ENCODE data around the gene PSAP. TPM values are rescaled to one million over a fixed set of nuclear protein-coding genes. Genes with fewer than 3 reads are reported as not detected.

PSAP gene
- total RNA-seq, 1 donor from 2014 or later = 358 TPM

- no peak for TF ChIP-seq EZH2 (IDR thresholded peaks at IDR 0.05)
- no peak for TF ChIP-seq EZH2phosphoT487 (IDR thresholded peaks at IDR 0.05)
- no peak for TF ChIP-seq CTCF (IDR thresholded peaks at IDR 0.05)
- no peak for DNase-seq (ENCODE audit: low spot score)
- Mint-ChIP-seq H3K9me3 (no peaks in the 10 kb centered on the region), H3K4me1 (peaks cover 3% of the 10 kb centered on the region), H3K27ac (no peak overlapping the region), H3K27me3 (ENCODE audit: insufficient read depth, low read depth) (peaks cover 12% of the 10 kb centered on the region), H3K4me3 (no peak overlapping the region), H3K36me3 (no peaks in the 10 kb centered on the region)
- Histone ChIP-seq H2AFZ (replicated peaks) (no peak overlapping the region), H4K20me1 (ENCODE audit: low read depth) (no peaks in the 10 kb centered on the region), H3K27me3 (peaks cover 25% of the 10 kb centered on the region), H3K9ac (no peak overlapping the region), H3K4me3 (no peak overlapping the region), H3K36me3 (no peaks in the 10 kb centered on the region), H3K9me3 (ENCODE audit: low read depth) (no peaks in the 10 kb centered on the region), H3K79me2 (ENCODE audit: low read depth) (no peaks in the 10 kb centered on the region), H3K4me1 (no peaks in the 10 kb centered on the region), H3K27ac (no peak overlapping the region), H3K4me2 (no peak overlapping the region), H3F3A (ENCODE audit: low read depth) (no peaks in the 10 kb centered on the region)
Observed at GRCh38 chr10:71801361-71801760, 49.7 kb downstream of the PSAP start.

GRCh38 chr10:71799608-71800453 is 51.2 kb downstream of the PSAP start:
- Histone ChIP-seq H3K36me3 (no peaks in the 10 kb centered on the region), H3F3A (ENCODE audit: low read depth) (no peaks in the 10 kb centered on the region), H4K20me1 (ENCODE audit: low read depth) (no peaks in the 10 kb centered on the region), H3K4me2 (no peak overlapping the region), H3K27ac (no peak overlapping the region), H3K9ac (no peak overlapping the region), H3K4me1 (no peaks in the 10 kb centered on the region), H3K27me3 (peaks cover 9% of the 10 kb centered on the region), H2AFZ (replicated peaks) (no peak overlapping the region), H3K4me3 (no peak overlapping the region), H3K9me3 (ENCODE audit: low read depth) (no peaks in the 10 kb centered on the region), H3K79me2 (ENCODE audit: low read depth) (no peaks in the 10 kb centered on the region)
- no peak for DNase-seq (ENCODE audit: low spot score)
- Mint-ChIP-seq H3K36me3 (no peaks in the 10 kb centered on the region), H3K4me3 (no peak overlapping the region), H3K9me3 (no peaks in the 10 kb centered on the region), H3K27ac (no peak overlapping the region), H3K4me1 (no peaks in the 10 kb centered on the region), H3K27me3 (ENCODE audit: insufficient read depth, low read depth) (peaks cover 9% of the 10 kb centered on the region)
- no peak for TF ChIP-seq CTCF (IDR thresholded peaks at IDR 0.05)
- no peak for TF ChIP-seq EZH2phosphoT487 (IDR thresholded peaks at IDR 0.05)
- no peak for TF ChIP-seq EZH2 (IDR thresholded peaks at IDR 0.05)

GRCh38 chr10:71799112-71799511 is 51.9 kb downstream of the PSAP start:
- H3F3A ChIP-seq (ENCODE audit: low read depth) = no peaks in the 10 kb centered on the region
- TF ChIP-seq CTCF (IDR thresholded peaks at IDR 0.05) (no peak), EZH2phosphoT487 (IDR thresholded peaks at IDR 0.05) (no peak), EZH2 (IDR thresholded peaks at IDR 0.05) (no peak)

More at GRCh38 chr10:71799112-71799511, 51.9 kb downstream of the PSAP start:
- no peak overlapping the region for H3K4me3 Mint-ChIP-seq
- H3K9me3 Mint-ChIP-seq = no peaks in the 10 kb centered on the region
- peaks cover 9% of the 10 kb centered on the region for H3K27me3 Mint-ChIP-seq (ENCODE audit: insufficient read depth, low read depth)
- Histone ChIP-seq H3K4me1 (no peaks in the 10 kb centered on the region), H3K27ac (no peak overlapping the region), H3K27me3 (peaks cover 2% of the 10 kb centered on the region), H3K4me2 (no peak overlapping the region), H4K20me1 (ENCODE audit: low read depth) (no peaks in the 10 kb centered on the region), H2AFZ (replicated peaks) (no peak overlapping the region), H3K9me3 (ENCODE audit: low read depth) (no peaks in the 10 kb centered on the region), H3K79me2 (ENCODE audit: low read depth) (no peaks in the 10 kb centered on the region), H3K36me3 (no peaks in the 10 kb centered on the region), H3K4me3 (no peak overlapping the region), H3K9ac (no peak overlapping the region)
- no peaks in the 10 kb centered on the region for H3K36me3 Mint-ChIP-seq
- no peaks in the 10 kb centered on the region for H3K4me1 Mint-ChIP-seq
- no peak for DNase-seq (ENCODE audit: low spot score)
- no peak overlapping the region for H3K27ac Mint-ChIP-seq
